H1 (cell line): ENCODE data around the gene AGPS.

Experiments used
- EZH2 ChIP-seq: fragments of 200-600 bp; sonication (generic); IDR thresholded peaks from 2 replicates; pipeline ENCODE4 v1.7.1; 2012; ENCODE audit warnings: low read depth, mild to moderate bottlenecking, moderate library complexity, low read length, inconsistent platforms; ENCODE audit not compliant: severe bottlenecking
- HDAC6 ChIP-seq: IDR thresholded peaks from one replicate; pipeline ENCODE4 v1.7.1; 2012; ENCODE audit warnings: low read depth, mild to moderate bottlenecking, inconsistent platforms, low read length, moderate library complexity
- NANOG ChIP-seq: IDR thresholded peaks from 2 replicates; pipeline ENCODE4 v1.6.1; 2011; ENCODE audit warnings: low read length, low read depth, mild to moderate bottlenecking, inconsistent platforms; ENCODE audit not compliant: insufficient read depth, poor library complexity, severe bottlenecking
- NRF1 ChIP-seq: IDR thresholded peaks from 2 replicates; pipeline ENCODE4 v1.6.1; 2011; ENCODE audit warnings: mild to moderate bottlenecking, low read depth, low read length, improper control_type of control experiment
- SIN3A ChIP-seq, 2 experiments: IDR thresholded peaks in 1 of 2; conservative IDR thresholded peaks in 1 of 2; 2 replicates each; pipeline ENCODE4 v1.6.1; 2011 to 2012; ENCODE audit warnings: low read length in 2 of 2, improper control_type of control experiment in 1 of 2, low read depth in 1 of 2, mild to moderate bottlenecking in 1 of 2
- TF ChIP-seq, protein P1 (sequence below), 3 experiments: IDR thresholded peaks; 1 replicate in 2 of 3; 2 replicates in 1 of 3; pipeline versions ENCODE4 v1.5.1 to v1.6.1; 2011; ENCODE audit warnings: low read length in 3 of 3, mild to moderate bottlenecking in 3 of 3, inconsistent platforms in 2 of 3, low read depth in 1 of 3, moderate library complexity in 1 of 3; ENCODE audit not compliant: insufficient read depth in 1 of 3; ENCODE audit errors: control extremely low read depth in 1 of 3

DNA sequence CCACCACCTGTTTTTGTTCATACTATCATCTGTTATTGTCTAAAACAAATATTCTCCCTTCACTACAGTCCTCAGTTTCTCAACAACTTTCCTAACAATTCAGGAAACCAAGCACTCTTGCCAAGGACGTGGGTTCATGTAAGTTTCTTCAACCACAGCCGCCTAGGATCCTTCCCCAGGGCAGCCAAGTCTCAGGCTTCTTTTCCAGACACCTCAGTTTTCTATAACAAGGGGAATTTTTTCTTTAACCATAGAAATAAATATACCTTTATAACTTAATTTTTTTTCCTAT lies 39.4 kb upstream of the AGPS start:
- TF ChIP-seq EZH2 = no peak
- no peak for TF ChIP-seq NRF1
- TF ChIP-seq, protein P1, sequence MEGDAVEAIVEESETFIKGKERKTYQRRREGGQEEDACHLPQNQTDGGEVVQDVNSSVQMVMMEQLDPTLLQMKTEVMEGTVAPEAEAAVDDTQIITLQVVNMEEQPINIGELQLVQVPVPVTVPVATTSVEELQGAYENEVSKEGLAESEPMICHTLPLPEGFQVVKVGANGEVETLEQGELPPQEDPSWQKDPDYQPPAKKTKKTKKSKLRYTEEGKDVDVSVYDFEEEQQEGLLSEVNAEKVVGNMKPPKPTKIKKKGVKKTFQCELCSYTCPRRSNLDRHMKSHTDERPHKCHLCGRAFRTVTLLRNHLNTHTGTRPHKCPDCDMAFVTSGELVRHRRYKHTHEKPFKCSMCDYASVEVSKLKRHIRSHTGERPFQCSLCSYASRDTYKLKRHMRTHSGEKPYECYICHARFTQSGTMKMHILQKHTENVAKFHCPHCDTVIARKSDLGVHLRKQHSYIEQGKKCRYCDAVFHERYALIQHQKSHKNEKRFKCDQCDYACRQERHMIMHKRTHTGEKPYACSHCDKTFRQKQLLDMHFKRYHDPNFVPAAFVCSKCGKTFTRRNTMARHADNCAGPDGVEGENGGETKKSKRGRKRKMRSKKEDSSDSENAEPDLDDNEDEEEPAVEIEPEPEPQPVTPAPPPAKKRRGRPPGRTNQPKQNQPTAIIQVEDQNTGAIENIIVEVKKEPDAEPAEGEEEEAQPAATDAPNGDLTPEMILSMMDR (IDR thresholded peaks at IDR 0.05; ENCODE audit: control extremely low read depth in 1 of 3, insufficient read depth in 1 of 3, low read depth in 1 of 3, low read length in 3 of 3) = no peak
- no peak for TF ChIP-seq NANOG
- no peak for TF ChIP-seq HDAC6
- no peak for TF ChIP-seq SIN3A (conservative IDR thresholded peaks at IDR 0.05 in 1 of 2, IDR thresholded peaks at IDR 0.05 in 1 of 2; ENCODE audit: low read depth in 1 of 2, low read length in 2 of 2)
